IMR-90 (cell line): Measurements from ENCODE around the gene PRKD2. TPM values are rescaled to one million over a fixed set of nuclear protein-coding genes. Genes with fewer than 3 reads are reported as not detected.

Experiments used
- ATAC-seq: fragments of 200-7000 bp; cut with Tn5 transposase; 2 replicates; pipeline ENCODE4 v1.9.1; 2020; ENCODE audit warnings: low read depth, mild to moderate bottlenecking, moderate library complexity
- BruUV-seq: library from RNA; stranded (reverse); fragments of 400-500 nt; replicated peaks from 2 replicates; lab custom pipeline; 2021; lab: Mats Ljungman, UMichigan
- CTCF ChIA-PET: fragments of 300-600 bp; formaldehyde crosslinking; extraction: SDS; loops from one replicate; lab custom pipeline; 2021; ENCODE audit warnings: antibody characterized with exemption; lab: Yijun Ruan, JAX
- POLR2A ChIA-PET: fragments of 300-600 bp; sonication (Branson Sonifier 250); formaldehyde crosslinking; loops from one replicate; lab custom pipeline; 2022; ENCODE audit warnings: antibody characterized with exemption; ENCODE audit not compliant: unreplicated experiment; lab: Charles Lee
- DNase-seq: peaks from one replicate; pipeline ENCODE4 v3.0.0; 2013
- H2AFZ ChIP-seq: replicated peaks from 2 replicates; pipeline ENCODE3; 2013; ENCODE audit warnings: low read length, mild to moderate bottlenecking; ENCODE audit not compliant: poor library complexity
- H2AK5ac ChIP-seq: 2 replicates; pipeline ENCODE4 v1.6.1; 2013; ENCODE audit warnings: low read depth, low read length, inconsistent platforms
- H2AK9ac ChIP-seq: replicated peaks from 2 replicates; pipeline ENCODE3; 2013; ENCODE audit warnings: mild to moderate bottlenecking, low read depth, low read length, moderate library complexity; ENCODE audit not compliant: poor library complexity
- H2BK120ac ChIP-seq: 2 replicates; pipeline ENCODE4 v1.6.1; 2013; ENCODE audit warnings: low read depth, low read length, inconsistent platforms
- H2BK15ac ChIP-seq: 3 replicates; pipeline ENCODE4 v1.6.1; 2013; ENCODE audit warnings: low read depth, low read length, inconsistent platforms
- H2BK20ac ChIP-seq: 2 replicates; pipeline ENCODE4 v1.6.1; 2013; ENCODE audit warnings: low read depth, mild to moderate bottlenecking, inconsistent platforms, low read length, moderate library complexity
- H2BK5ac ChIP-seq: 2 replicates; pipeline ENCODE4 v1.6.1; 2013; ENCODE audit warnings: mild to moderate bottlenecking, low read depth, low read length, inconsistent platforms; ENCODE audit not compliant: poor library complexity, severe bottlenecking
- H3K14ac ChIP-seq: replicated peaks from 2 replicates; pipeline ENCODE4 v1.6.1; 2013; ENCODE audit warnings: low read depth, low read length, inconsistent platforms
- H3K18ac ChIP-seq: 2 replicates; pipeline ENCODE4 v1.6.1; 2013; ENCODE audit warnings: low read depth, low read length, control low read depth
- H3K23ac ChIP-seq: 2 replicates; pipeline ENCODE4 v1.6.1; 2013; ENCODE audit warnings: low read depth, low read length, inconsistent platforms
- H3K27ac ChIP-seq: 2 replicates; pipeline ENCODE4 v1.5.1; 2013; ENCODE audit warnings: mild to moderate bottlenecking, control low read depth, low read length; ENCODE audit not compliant: insufficient read depth
- H3K27me3 ChIP-seq: 2 replicates; pipeline ENCODE4 v1.6.1; 2013; ENCODE audit warnings: low read length; ENCODE audit not compliant: control insufficient read depth, insufficient read depth
- H3K36me3 ChIP-seq: 2 replicates; pipeline ENCODE4 v1.6.1; 2013; ENCODE audit warnings: low read length, mixed read lengths; ENCODE audit not compliant: control insufficient read depth, insufficient read depth
- H3K4ac ChIP-seq: 2 replicates; pipeline ENCODE4 v1.6.1; 2013; ENCODE audit warnings: low read depth, low read length, inconsistent platforms
- H3K4me1 ChIP-seq: 2 replicates; pipeline ENCODE4 v1.6.1; 2013; ENCODE audit warnings: low read length, mixed read lengths; ENCODE audit not compliant: control insufficient read depth, insufficient read depth
- H3K4me2 ChIP-seq: 2 replicates; pipeline ENCODE4 v1.6.1; 2013; ENCODE audit warnings: low read depth, mild to moderate bottlenecking, control low read depth, low read length, moderate library complexity
- H3K4me3 ChIP-seq: 2 replicates; pipeline ENCODE4 v1.5.1; 2013; ENCODE audit warnings: low read depth, mild to moderate bottlenecking, control low read depth, low read length, moderate library complexity; ENCODE audit not compliant: insufficient read depth
- H3K56ac ChIP-seq: 2 replicates; pipeline ENCODE4 v1.6.1; 2013; ENCODE audit warnings: low read length, inconsistent platforms; ENCODE audit not compliant: insufficient read depth; ENCODE audit errors: extremely low read depth
- H3K79me1 ChIP-seq, 2 experiments: 2 replicates each; pipeline ENCODE4 v1.6.1; 2013; ENCODE audit warnings: low read length in 2 of 2, inconsistent platforms in 1 of 2, low read depth in 1 of 2
- H3K9ac ChIP-seq: 2 replicates; pipeline ENCODE4 v1.6.1; 2013; ENCODE audit warnings: low read depth, low read length, control low read depth
- H3K9me1 ChIP-seq: 2 replicates; pipeline ENCODE4 v1.6.1; 2013; ENCODE audit warnings: low read length, inconsistent platforms; ENCODE audit not compliant: insufficient read depth
- H3K9me3 ChIP-seq: 2 replicates; pipeline ENCODE4 v1.6.1; 2013; ENCODE audit warnings: low read length; ENCODE audit not compliant: control insufficient read depth, insufficient read depth
- H4K20me1 ChIP-seq: 2 replicates; pipeline ENCODE4 v1.6.1; 2013; ENCODE audit warnings: low read length, inconsistent platforms; ENCODE audit not compliant: insufficient read depth
- H4K5ac ChIP-seq: 2 replicates; pipeline ENCODE4 v1.6.1; 2013; ENCODE audit warnings: mild to moderate bottlenecking, low read depth, low read length, control low read depth
- H4K8ac ChIP-seq, 2 experiments: 2 replicates each; pipeline ENCODE4 v1.6.1; 2013; ENCODE audit warnings: low read depth in 2 of 2, low read length in 2 of 2, control low read depth in 1 of 2, inconsistent platforms in 1 of 2
- H4K91ac ChIP-seq: 2 replicates; pipeline ENCODE4 v1.6.1; 2013; ENCODE audit warnings: low read depth, low read length, inconsistent platforms; ENCODE audit not compliant: insufficient read depth
- BHLHE40 ChIP-seq: fragments of 150-350 bp; IDR thresholded peaks from 2 replicates; pipeline ENCODE4 v1.6.1; 2016; ENCODE audit warnings: mild to moderate bottlenecking, low read depth, low read length
- CHD1 ChIP-seq: IDR thresholded peaks from 2 replicates; pipeline ENCODE4 v1.6.1; 2012; ENCODE audit warnings: low read depth, low read length, improper control_type of control experiment
- FOS ChIP-seq: fragments of 150-350 bp; IDR thresholded peaks from 2 replicates; pipeline ENCODE4 v1.6.1; 2016; ENCODE audit warnings: low read depth, low read length
- MAFK ChIP-seq: IDR thresholded peaks from 2 replicates; pipeline ENCODE4 v1.6.1; 2012; ENCODE audit warnings: low read depth, low read length, improper control_type of control experiment
- MXI1 ChIP-seq: IDR thresholded peaks from 2 replicates; pipeline ENCODE4 v1.6.1; 2012; ENCODE audit warnings: low read depth, mild to moderate bottlenecking, low read length, moderate library complexity, borderline replicate concordance
- POLR2A ChIP-seq: IDR thresholded peaks from 2 replicates; pipeline ENCODE4 v1.6.1; 2012; ENCODE audit warnings: mild to moderate bottlenecking, low read depth, low read length
- RAD21 ChIP-seq: IDR thresholded peaks from 2 replicates; pipeline ENCODE4 v1.6.1; 2012; ENCODE audit warnings: low read length, improper control_type of control experiment
- RFX5 ChIP-seq: IDR thresholded peaks from 2 replicates; pipeline ENCODE4 v1.8.0; 2012; ENCODE audit warnings: low read depth, mild to moderate bottlenecking, low read length, moderate library complexity
- SMC3 ChIP-seq: fragments of 150-350 bp; IDR thresholded peaks from 2 replicates; pipeline ENCODE4 v1.6.1; 2016; ENCODE audit warnings: low read depth, mild to moderate bottlenecking, antibody characterized with exemption, low read length, moderate library complexity
- WGBS, 2 experiments: methylation state at CpG; one replicate each; pipeline versions ENCODE4 v1.1.5 to v1.1.7; 2013; ENCODE audit warnings: missing lambda C conversion rate in 2 of 2; ENCODE audit not compliant: insufficient read length in 1 of 2; ENCODE audit errors: extremely low coverage in 2 of 2; 5-methylcytosine and 5-hydroxymethylcytosine counted together
- dilution Hi-C: fragments of 300-500 bp; cut with HindIII; formaldehyde crosslinking; loops from one replicate; pipeline ENCODE4 v1.14.3; 2018; ENCODE audit warnings: low sequenced_read_pairs; ENCODE audit not compliant: unreplicated experiment
- in situ Hi-C: fragments of 300-500 bp; cut with MboI; formaldehyde crosslinking; loops from 3 replicates; pipeline ENCODE4 v1.14.3; 2019; ENCODE audit warnings: low sequenced_read_pairs, inconsistent platforms, mixed read lengths
- intact Hi-C: fragments of 100-400 bp; cut with micrococcal nuclease; formaldehyde crosslinking; loops from 2 replicates; pipeline ENCODE4 v1.10.0; 2022
- polyA plus RNA-seq, 3 experiments: library from polyadenylated mRNA; depleted of rRNA; stranded (reverse); fragments of >200 nt; gene quantifications; 2 replicates each; pipeline ENCODE4 v1.2.3, GENCODE V29; 2012; ENCODE audit warnings: low replicate concordance in 1 of 3
- total RNA-seq: library from RNA; depleted of rRNA; stranded (reverse); fragments of >200 nt; gene quantifications from 2 replicates; pipeline ENCODE4 v1.2.3, GENCODE V29; 2012
- TF ChIP-seq, protein P1 (sequence below): fragments of 150-350 bp; IDR thresholded peaks from 2 replicates; pipeline ENCODE4 v1.6.1; 2016; ENCODE audit warnings: low read depth, mild to moderate bottlenecking, low read length, moderate library complexity, borderline replicate concordance

PRKD2 gene
- total and polyA plus RNA-seq, 2 of the 4 experiments (the other 2 are of a cell fraction), result 9.9 to 19.6 TPM

DNA sequence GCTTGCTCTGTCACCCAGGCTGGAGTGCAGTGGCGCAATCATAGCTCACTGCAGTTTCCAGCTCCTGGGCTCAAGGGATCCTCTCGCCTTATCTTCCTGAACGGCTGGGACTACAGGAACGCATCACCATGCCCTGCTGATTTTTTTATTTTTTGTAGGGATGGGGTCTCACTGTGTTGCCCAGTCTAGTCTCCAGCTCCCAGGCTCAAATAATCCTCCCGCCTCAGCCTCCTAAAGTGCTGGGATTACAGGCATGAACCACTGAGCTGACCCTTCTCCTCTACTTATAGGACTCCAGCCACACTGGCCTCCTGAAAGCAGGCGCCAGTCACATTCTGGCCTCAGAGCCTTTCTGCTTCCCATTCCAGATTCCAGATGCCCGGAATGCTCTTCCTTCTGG lies 66.5 kb downstream of the PRKD2 start:
- no peak overlapping the region for H3K56ac ChIP-seq
- ChIA-PET CTCF (no interaction called here), POLR2A (no interaction called here)
- H3K14ac ChIP-seq, result no peak overlapping the region
- no peak overlapping the region for H2AK9ac ChIP-seq
- no peak overlapping the region for H4K91ac ChIP-seq
- no peak overlapping the region for H3K23ac ChIP-seq
- no peaks in the 10 kb centered on the region for H3K27me3 ChIP-seq
- dilution Hi-C loops (no loop called here), in situ Hi-C loops (no loop called here), intact Hi-C loops (no loop called here)
- 0 out of 2 replicates have a peak, but pooled peaks cover 3% of the 10 kb centered on the region for H3K9me1 ChIP-seq
- H2BK120ac ChIP-seq, result no peak overlapping the region
- H3K79me1 ChIP-seq, result no peaks in the 10 kb centered on the region
- no peak overlapping the region for H3K9ac ChIP-seq
- H2BK5ac ChIP-seq, result no peak overlapping the region
- H3K4me1 ChIP-seq, result no peaks in the 10 kb centered on the region
- no peak overlapping the region for H4K5ac ChIP-seq
- WGBS, 2 experiments, result 92% methylated on average over 2 of the region's 7 CpGs; no CpG with 5 or more reads in 1 of the 2 experiments
- no peak overlapping the region for H4K8ac ChIP-seq
- H3K4me2 ChIP-seq, result no peak overlapping the region
- H3K4ac ChIP-seq, result no peak overlapping the region
- H2BK15ac ChIP-seq, result no peak overlapping the region
- no peak overlapping the region for H2AFZ ChIP-seq
- peaks cover 7% of the 10 kb centered on the region for H3K9me3 ChIP-seq
- no peak overlapping the region for H3K27ac ChIP-seq
- no peak overlapping the region for H3K18ac ChIP-seq
- no peak overlapping the region for H2AK5ac ChIP-seq
- TF ChIP-seq FOS (no peak), RAD21 (no peak), CHD1 (no peak), POLR2A (no peak), MAFK (no peak), SMC3 (no peak), MXI1 (no peak), BHLHE40 (no peak), RFX5 (no peak)
- TF ChIP-seq, protein P1, sequence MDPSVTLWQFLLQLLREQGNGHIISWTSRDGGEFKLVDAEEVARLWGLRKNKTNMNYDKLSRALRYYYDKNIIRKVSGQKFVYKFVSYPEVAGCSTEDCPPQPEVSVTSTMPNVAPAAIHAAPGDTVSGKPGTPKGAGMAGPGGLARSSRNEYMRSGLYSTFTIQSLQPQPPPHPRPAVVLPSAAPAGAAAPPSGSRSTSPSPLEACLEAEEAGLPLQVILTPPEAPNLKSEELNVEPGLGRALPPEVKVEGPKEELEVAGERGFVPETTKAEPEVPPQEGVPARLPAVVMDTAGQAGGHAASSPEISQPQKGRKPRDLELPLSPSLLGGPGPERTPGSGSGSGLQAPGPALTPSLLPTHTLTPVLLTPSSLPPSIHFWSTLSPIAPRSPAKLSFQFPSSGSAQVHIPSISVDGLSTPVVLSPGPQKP, result no peak
- peaks cover 7% of the 10 kb centered on the region; the same call in 1 of the 2 replicates for H3K36me3 ChIP-seq
- H2BK20ac ChIP-seq, result no peak overlapping the region
- BruUV-seq, result no TSS peak
- ATAC-seq, result no peak
- no peak for DNase-seq
- H3K4me3 ChIP-seq, result no peak overlapping the region
- no peaks in the 10 kb centered on the region for H4K20me1 ChIP-seq
